ENCODE results near the gene MAP2K7.

The MAP2K7 gene

GRCh38 chr19:7918615-7919421, 15.1 kb downstream of the MAP2K7 start:
- peaks cover 4 to 75% (median 67%) of the 10 kb centered on the region in 4 donors for H3K4me1 ChIP-seq
- H3K36me3 ChIP-seq = peaks cover 9 to 20% (median 14%) of the 10 kb centered on the region in 3 donors
- no peak for DNase-seq
- no peaks in the 10 kb centered on the region for H3K9me3 ChIP-seq
- TF ChIP-seq, protein P1, sequence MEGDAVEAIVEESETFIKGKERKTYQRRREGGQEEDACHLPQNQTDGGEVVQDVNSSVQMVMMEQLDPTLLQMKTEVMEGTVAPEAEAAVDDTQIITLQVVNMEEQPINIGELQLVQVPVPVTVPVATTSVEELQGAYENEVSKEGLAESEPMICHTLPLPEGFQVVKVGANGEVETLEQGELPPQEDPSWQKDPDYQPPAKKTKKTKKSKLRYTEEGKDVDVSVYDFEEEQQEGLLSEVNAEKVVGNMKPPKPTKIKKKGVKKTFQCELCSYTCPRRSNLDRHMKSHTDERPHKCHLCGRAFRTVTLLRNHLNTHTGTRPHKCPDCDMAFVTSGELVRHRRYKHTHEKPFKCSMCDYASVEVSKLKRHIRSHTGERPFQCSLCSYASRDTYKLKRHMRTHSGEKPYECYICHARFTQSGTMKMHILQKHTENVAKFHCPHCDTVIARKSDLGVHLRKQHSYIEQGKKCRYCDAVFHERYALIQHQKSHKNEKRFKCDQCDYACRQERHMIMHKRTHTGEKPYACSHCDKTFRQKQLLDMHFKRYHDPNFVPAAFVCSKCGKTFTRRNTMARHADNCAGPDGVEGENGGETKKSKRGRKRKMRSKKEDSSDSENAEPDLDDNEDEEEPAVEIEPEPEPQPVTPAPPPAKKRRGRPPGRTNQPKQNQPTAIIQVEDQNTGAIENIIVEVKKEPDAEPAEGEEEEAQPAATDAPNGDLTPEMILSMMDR (IDR thresholded peaks at IDR 0.05) = no peak
- intact Hi-C loops (cut with DNase I; ENCODE audit: low total_unique reads) = loop anchor here (5.0 kb wide), 1 partner anchor 83 kb away; no protein-coding TSS in a partner anchor
- peaks cover 0 to 52% of the 10 kb centered on the region in 2 donors for H3K27me3 ChIP-seq
- H3K4me3 ChIP-seq = no peak overlapping the region
- no peak overlapping the region for H3K27ac ChIP-seq

DNA sequence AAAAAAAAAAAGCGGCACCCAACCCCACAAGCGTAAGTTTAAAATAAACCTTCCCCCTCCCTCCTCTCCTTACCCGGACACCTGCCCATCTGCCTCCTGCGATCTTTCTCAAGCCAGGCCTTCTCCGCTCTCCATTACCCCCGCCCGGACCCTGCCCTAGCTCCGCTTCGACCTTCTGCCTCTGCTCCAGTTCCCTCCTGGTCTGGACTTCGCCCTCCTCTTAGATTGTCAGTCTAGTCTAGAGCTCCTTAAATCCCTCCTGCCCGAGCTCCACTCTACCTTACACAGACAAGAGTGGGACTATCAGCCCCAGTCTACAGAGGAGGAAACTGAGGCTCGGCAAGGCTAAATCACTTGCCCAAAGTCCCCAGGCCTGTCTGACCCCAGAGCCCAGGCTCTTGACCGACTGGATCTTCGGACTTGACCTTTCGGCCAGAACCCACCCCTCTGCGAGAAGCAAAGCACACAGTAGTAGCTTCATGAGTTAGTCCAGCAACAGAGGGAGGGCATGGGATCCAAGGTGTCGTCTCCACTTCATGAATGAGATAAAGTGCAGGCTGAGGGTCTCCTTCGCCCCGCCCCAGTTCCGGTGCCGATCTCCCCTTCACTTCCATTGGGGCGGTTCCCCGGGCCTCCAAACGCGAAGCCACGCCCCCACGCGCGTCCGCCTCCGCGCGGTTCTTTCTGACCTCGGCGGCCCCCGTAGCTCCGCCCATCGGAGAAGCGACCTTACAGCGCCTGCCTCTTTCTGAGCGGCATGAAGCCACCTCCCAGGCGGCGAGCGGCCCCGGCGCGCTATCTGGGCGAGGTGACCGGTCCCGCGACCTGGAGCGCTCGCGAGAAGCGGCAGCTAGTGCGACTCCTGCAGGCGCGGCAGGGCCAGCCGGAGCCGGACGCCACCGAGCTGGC, 16.2 kb downstream of the MAP2K7 start, which contains the start of gene SNAPC2:
Gene SNAPC2 (plus strand): TSS at position 729 of the 909 bp plus-strand sequence. CDS start 29 bp downstream, at position 758.
- peak; percentile 94 to 98 for DNase-seq
- TF ChIP-seq, protein P1 (IDR thresholded peaks at IDR 0.05) = no peak
- Histone ChIP-seq H3K9me3 (no peaks in the 10 kb centered on the region), H3K36me3 (peaks cover 9 to 20% (median 14%) of the 10 kb centered on the region in 3 donors), H3K27me3 (peaks cover 0 to 44% of the 10 kb centered on the region in 2 donors), H3K4me3 (peak within 1 kb of the TSS; percentile 72 to 85), H3K27ac (peak within 1 kb of the TSS; percentile 87 to 88), H3K4me1 (peaks cover 4 to 86% (median 75%) of the 10 kb centered on the region in 4 donors)
- intact Hi-C loops (cut with DNase I; ENCODE audit: low total_unique reads) = loop anchor here (5.0 kb wide), 1 partner anchor 82 kb away; no protein-coding TSS in a partner anchor

- Histone ChIP-seq H3K27me3 (peaks cover 0 to 40% of the 10 kb centered on the region in 2 donors), H3K4me3 (peak overlapping the region; percentile 72 to 85), H3K27ac (peak overlapping the region; percentile 87 to 88), H3K36me3 (peaks cover 9 to 20% (median 14%) of the 10 kb centered on the region in 3 donors), H3K4me1 (peaks cover 4 to 91% (median 81%) of the 10 kb centered on the region in 4 donors), H3K9me3 (no peaks in the 10 kb centered on the region)
- TF ChIP-seq, protein P1 (IDR thresholded peaks at IDR 0.05) = no peak
- DNase-seq = peak; percentile 100
- intact Hi-C loops (cut with DNase I; ENCODE audit: low total_unique reads) = no loop called here
These were observed 17.0 kb downstream of the MAP2K7 start for GRCh38 chr19:7920519-7921301.

GRCh38 chr19:7921302-7921966, 17.8 kb downstream of the MAP2K7 start:
- peaks cover 0 to 33% of the 10 kb centered on the region in 2 donors for H3K27me3 ChIP-seq
- TF ChIP-seq, protein P1 (IDR thresholded peaks at IDR 0.05) = no peak
- H3K9me3 ChIP-seq = no peaks in the 10 kb centered on the region
- H3K4me3 ChIP-seq = peak overlapping the region; percentile 72 to 85
- no peak for DNase-seq
- peaks cover 4 to 91% (median 79%) of the 10 kb centered on the region in 4 donors for H3K4me1 ChIP-seq
- peaks cover 9 to 20% (median 14%) of the 10 kb centered on the region in 3 donors for H3K36me3 ChIP-seq
- peak overlapping the region; percentile 85 to 88 for H3K27ac ChIP-seq
- intact Hi-C loops (cut with DNase I; ENCODE audit: low total_unique reads) = no loop called here

Data from tibial artery (tissue), 4 donors.